Tibial artery (tissue), 4 donors: ENCODE data around the gene RAB27B.

ENCODE experiments used
- DNase-seq, 2 donors: peaks; one replicate each; pipeline ENCODE4 v3.0.0-alpha.2; 2019
- H3K27ac ChIP-seq, 2 donors: fragments of 200-600 bp; sonication (generic) in 1 of 2; 1 replicate in 1 of 2; 2 replicates in 1 of 2; pipeline ENCODE4 v1.5.1; 2018 to 2019; ENCODE audit warnings: mild to moderate bottlenecking in 1 of 2
- H3K27me3 ChIP-seq, 2 donors: fragments of 200-600 bp; sonication (generic) in 1 of 2; one replicate each; pipeline versions ENCODE4 v1.5.1 to v1.6.0; 2016 to 2019
- H3K36me3 ChIP-seq, 3 donors: fragments of 200-600 bp; sonication (generic) in 2 of 3; one replicate each; pipeline ENCODE4 v1.5.1; 2016 to 2019; ENCODE audit warnings: mild to moderate bottlenecking in 2 of 3
- H3K4me1 ChIP-seq, 4 donors: fragments of 200-600 bp; sonication (generic) in 2 of 4; 1 replicate in 3 of 4; 2 replicates in 1 of 4; pipeline ENCODE4 v1.5.1; 2016 to 2019
- H3K4me3 ChIP-seq, 2 donors: fragments of 200-600 bp; sonication (generic) in 1 of 2; 1 replicate in 1 of 2; 2 replicates in 1 of 2; pipeline ENCODE4 v1.5.1; 2018 to 2019; ENCODE audit warnings: mild to moderate bottlenecking in 2 of 2
- H3K9me3 ChIP-seq, 3 donors: fragments of 200-600 bp; sonication (generic) in 1 of 3; one replicate each; pipeline ENCODE4 v1.5.1; 2016 to 2019
- intact Hi-C: fragments of 100-400 bp; cut with DNase I; formaldehyde crosslinking; loops from one replicate; pipeline ENCODE4 v1.15.0; 2023; ENCODE audit warnings: low total_unique reads
- TF ChIP-seq, protein P1 (sequence below), 2 experiments: fragments of 200-600 bp in 1 of 2; fragments of 450-650 bp in 1 of 2; IDR thresholded peaks; one replicate each; pipeline ENCODE4 v1.5.1; 2017 to 2019; ENCODE audit warnings: antibody characterized with exemption in 2 of 2, mild to moderate bottlenecking in 1 of 2, moderate library complexity in 1 of 2

RAB27B gene

DNA sequence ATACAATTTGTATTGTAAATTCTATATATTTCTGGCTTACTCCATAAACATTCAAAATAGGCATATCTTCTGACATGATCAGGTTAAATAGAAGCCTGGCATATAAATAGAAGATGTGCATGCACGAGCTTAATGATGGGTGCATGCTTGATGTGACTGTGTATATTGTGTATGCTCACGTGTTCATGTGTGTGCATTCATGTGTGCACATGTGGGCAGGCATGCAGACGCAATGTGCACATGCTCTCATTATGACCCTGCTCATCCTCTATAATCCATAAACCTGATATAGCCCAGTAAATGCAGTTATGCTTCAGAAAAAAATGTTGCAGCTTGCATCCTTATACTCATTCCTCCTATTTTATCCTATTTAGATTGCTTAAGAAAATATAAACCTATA lies 29.2 kb downstream of the RAB27B start:
- H3K36me3 ChIP-seq, result no peaks in the 10 kb centered on the region
- H3K27ac ChIP-seq, result no peak overlapping the region
- intact Hi-C loops, result no loop called here
- DNase-seq, result no peak
- H3K27me3 ChIP-seq, result no peaks in the 10 kb centered on the region
- no peak overlapping the region for H3K4me3 ChIP-seq
- no peaks in the 10 kb centered on the region for H3K4me1 ChIP-seq
- H3K9me3 ChIP-seq, result no peaks in the 10 kb centered on the region
- TF ChIP-seq, protein P1, sequence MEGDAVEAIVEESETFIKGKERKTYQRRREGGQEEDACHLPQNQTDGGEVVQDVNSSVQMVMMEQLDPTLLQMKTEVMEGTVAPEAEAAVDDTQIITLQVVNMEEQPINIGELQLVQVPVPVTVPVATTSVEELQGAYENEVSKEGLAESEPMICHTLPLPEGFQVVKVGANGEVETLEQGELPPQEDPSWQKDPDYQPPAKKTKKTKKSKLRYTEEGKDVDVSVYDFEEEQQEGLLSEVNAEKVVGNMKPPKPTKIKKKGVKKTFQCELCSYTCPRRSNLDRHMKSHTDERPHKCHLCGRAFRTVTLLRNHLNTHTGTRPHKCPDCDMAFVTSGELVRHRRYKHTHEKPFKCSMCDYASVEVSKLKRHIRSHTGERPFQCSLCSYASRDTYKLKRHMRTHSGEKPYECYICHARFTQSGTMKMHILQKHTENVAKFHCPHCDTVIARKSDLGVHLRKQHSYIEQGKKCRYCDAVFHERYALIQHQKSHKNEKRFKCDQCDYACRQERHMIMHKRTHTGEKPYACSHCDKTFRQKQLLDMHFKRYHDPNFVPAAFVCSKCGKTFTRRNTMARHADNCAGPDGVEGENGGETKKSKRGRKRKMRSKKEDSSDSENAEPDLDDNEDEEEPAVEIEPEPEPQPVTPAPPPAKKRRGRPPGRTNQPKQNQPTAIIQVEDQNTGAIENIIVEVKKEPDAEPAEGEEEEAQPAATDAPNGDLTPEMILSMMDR (IDR thresholded peaks at IDR 0.05), result no peak

DNA sequence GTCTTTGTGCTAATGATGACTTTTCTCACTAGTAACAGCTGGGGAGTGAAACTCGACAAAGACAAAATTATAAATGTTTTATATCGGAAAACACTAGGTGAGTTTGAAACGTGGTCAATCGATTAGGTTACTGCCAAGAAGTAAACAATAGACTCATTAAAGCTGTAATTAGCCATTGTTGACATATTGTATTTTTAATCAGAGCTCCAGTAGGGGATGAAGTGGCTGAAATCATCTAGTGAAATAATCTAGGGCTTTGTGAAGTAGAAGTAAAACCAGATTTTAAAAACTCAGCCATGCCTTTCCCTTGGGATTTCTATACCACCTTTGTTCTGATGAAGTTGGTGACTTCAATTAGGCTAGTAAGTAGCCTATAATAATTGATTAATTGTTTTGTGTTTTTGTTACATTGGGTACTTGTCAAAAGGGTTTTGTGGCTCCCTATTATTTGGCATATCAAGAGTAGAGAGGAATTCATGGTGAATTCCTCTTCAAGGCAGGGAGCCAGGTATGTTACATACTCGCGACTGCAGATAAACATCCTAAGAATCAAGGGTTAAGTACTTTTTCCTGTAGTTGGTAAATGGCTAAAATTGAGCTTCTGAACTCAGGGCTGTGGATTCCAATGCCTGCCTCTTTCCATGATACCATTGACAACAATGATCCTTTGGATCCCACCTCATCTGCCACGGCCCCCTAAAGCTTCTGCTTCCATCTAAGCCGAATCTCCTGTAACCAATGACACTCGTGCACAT lies 31.6 kb downstream of the RAB27B start:
- intact Hi-C loops, result no loop called here
- Histone ChIP-seq H3K27ac (no peak overlapping the region), H3K36me3 (no peaks in the 10 kb centered on the region), H3K9me3 (no peaks in the 10 kb centered on the region), H3K4me1 (no peaks in the 10 kb centered on the region), H3K27me3 (no peaks in the 10 kb centered on the region), H3K4me3 (no peak overlapping the region)
- TF ChIP-seq, protein P1 (IDR thresholded peaks at IDR 0.05), result no peak
- DNase-seq, result no peak

DNA sequence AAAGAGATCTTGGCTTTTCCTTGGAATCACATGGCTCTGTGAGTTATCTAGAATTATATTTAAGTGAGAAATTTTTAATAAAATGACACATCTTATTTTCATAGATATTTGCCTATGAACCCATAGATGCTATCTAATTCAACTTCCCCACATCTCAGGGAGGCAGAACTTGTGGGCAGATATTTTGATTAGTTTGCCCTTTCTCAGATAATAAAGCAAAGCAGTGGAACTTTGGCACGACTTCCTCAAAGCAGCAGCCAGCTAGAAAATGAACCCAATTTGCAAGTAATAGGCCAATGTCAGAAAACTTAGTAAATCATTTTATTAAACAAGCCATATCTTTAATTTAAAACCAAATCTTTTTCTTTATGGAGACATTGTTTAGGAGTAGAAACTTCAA lies 32.7 kb downstream of the RAB27B start:
- H3K36me3 ChIP-seq, result no peaks in the 10 kb centered on the region
- H3K4me1 ChIP-seq, result no peaks in the 10 kb centered on the region
- intact Hi-C loops, result no loop called here
- TF ChIP-seq, protein P1 (IDR thresholded peaks at IDR 0.05), result no peak
- no peaks in the 10 kb centered on the region for H3K27me3 ChIP-seq
- H3K9me3 ChIP-seq, result no peaks in the 10 kb centered on the region
- no peak overlapping the region for H3K4me3 ChIP-seq
- no peak overlapping the region for H3K27ac ChIP-seq
- DNase-seq, result no peak

DNA sequence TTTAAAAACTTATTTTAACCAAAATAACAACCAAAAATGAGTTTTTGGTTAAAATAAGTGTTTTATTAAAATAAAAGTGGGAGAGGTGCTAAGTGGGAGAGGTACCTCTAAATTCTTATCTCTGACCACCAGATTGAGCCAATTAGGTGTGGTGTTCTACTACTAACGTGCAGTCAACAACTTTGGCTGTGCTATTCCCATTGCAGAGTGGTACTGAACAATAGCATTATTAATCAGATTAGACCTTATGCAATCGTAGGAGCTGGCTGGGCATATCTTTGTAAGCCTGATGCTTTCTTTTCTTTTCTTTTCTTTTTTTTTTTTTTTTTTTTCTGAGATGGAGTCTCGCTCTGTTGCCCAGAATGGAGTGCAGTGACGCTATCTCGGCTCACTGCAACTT lies 38.9 kb downstream of the RAB27B start:
- H3K27ac ChIP-seq, result no peak overlapping the region
- H3K4me3 ChIP-seq, result no peak overlapping the region
- DNase-seq, result no peak
- no peaks in the 10 kb centered on the region for H3K36me3 ChIP-seq
- H3K27me3 ChIP-seq, result no peaks in the 10 kb centered on the region
- TF ChIP-seq, protein P1 (IDR thresholded peaks at IDR 0.05), result no peak
- no peaks in the 10 kb centered on the region for H3K4me1 ChIP-seq
- H3K9me3 ChIP-seq, result no peaks in the 10 kb centered on the region
- intact Hi-C loops, result no loop called here

DNA sequence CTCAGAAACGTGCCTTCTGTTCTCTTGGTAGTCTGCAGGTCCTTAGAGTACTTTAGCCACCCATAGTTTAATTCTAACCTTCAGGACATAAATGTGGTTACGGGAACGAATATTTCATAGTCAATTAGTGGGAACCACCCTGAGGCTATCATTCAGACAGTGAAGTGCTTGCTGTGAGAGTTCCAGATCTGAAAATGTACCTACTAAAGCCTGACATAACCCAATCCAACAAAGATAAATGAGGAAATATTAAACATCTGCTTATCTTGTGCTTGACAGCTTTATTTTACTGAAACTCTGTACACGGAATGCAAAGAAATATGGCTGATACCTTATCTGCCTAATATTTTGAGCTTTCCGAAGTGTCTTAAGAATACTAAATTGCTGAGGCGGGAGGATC lies 43.0 kb downstream of the RAB27B start:
- Histone ChIP-seq H3K27ac (no peak overlapping the region), H3K4me3 (no peak overlapping the region), H3K4me1 (no peaks in the 10 kb centered on the region), H3K27me3 (no peaks in the 10 kb centered on the region), H3K9me3 (no peaks in the 10 kb centered on the region), H3K36me3 (no peaks in the 10 kb centered on the region)
- intact Hi-C loops, result no loop called here
- DNase-seq, result no peak
- TF ChIP-seq, protein P1 (IDR thresholded peaks at IDR 0.05), result no peak

DNA sequence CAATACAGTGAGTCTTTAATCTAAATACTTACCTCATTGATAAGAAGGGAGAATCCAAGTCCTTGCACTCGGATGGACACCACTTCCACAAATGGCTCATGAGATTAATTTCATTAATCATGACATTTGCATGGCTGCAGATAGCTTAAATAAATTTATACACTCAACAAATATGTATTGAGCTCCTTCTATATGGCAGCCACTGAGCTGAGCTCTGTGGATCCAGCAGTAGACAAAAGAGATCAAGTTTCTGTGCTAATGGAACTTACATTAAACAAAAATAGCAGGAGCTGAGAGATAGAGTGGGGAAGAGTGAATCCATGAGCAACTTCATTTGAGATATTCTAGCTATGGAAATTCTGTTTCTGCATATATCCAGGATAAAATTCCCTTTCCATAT lies 44.4 kb downstream of the RAB27B start:
- Histone ChIP-seq H3K9me3 (no peaks in the 10 kb centered on the region), H3K36me3 (no peaks in the 10 kb centered on the region), H3K27ac (no peak overlapping the region), H3K4me3 (no peak overlapping the region), H3K4me1 (no peaks in the 10 kb centered on the region), H3K27me3 (no peaks in the 10 kb centered on the region)
- no peak for DNase-seq
- intact Hi-C loops, result no loop called here
- TF ChIP-seq, protein P1 (IDR thresholded peaks at IDR 0.05), result no peak
